Measurements from ENCODE around the gene HERC2. TPM values are rescaled to one million over a fixed set of nuclear protein-coding genes. Genes with fewer than 3 reads are reported as not detected.

HERC2 gene
- total and polyA plus RNA-seq, 2 donors (not counting 3 experiments of a cell fraction or from before 2014, with no cell fraction given), result 46.1 to 83.9 TPM

GRCh38 chr15:28091313-28091712, 230.7 kb downstream of the HERC2 start:
- dilution Hi-C loops (cut with MboI; ENCODE audit: extremely low pct_ligation_motif_present, low sequenced_read_pairs), result no loop called here
- no peaks in the 10 kb centered on the region for H4K20me1 ChIP-seq (replicated peaks; ENCODE audit: control insufficient read depth, extremely low read depth, insufficient read depth, low read length)
- CTCF ChIA-PET, result interaction anchor here (1.0 kb wide), 1 partner anchor 35 kb away, joined by 4 read pairs; no protein-coding TSS in a partner anchor

More at GRCh38 chr15:28091313-28091712, 230.7 kb downstream of the HERC2 start:
- no peaks in the 10 kb centered on the region for H3K79me2 ChIP-seq (ENCODE audit: control insufficient read depth, insufficient read depth, low read length)
- peaks cover 16 to 27% of the 10 kb centered on the region in 2 experiments for H3K27me3 ChIP-seq (ENCODE audit: control insufficient read depth in 2 of 2, insufficient read depth in 2 of 2, low read length in 2 of 2)
- H3K9ac ChIP-seq (replicated peaks; ENCODE audit: extremely low read depth, insufficient read depth, low read length), result no peak overlapping the region
- intact Hi-C loops (cut with micrococcal nuclease), result no loop called here
- no peak overlapping the region for H3K27ac ChIP-seq (ENCODE audit: insufficient read depth, low read depth, low read length)
- TF ChIP-seq GATA2 (IDR thresholded peaks at IDR 0.05; ENCODE audit: insufficient read depth, insufficient read length, low read depth, low read length) (no peak), JUN (IDR thresholded peaks at IDR 0.05; ENCODE audit: borderline replicate concordance, insufficient read depth, insufficient read length, low read depth) (no peak), CTCF (IDR thresholded peaks at IDR 0.05; ENCODE audit: extremely low read depth in 1 of 2, insufficient read depth in 1 of 2, low read depth in 1 of 2, low read length in 2 of 2) (no peak)
- no peaks in the 10 kb centered on the region for H3K9me1 ChIP-seq (replicated peaks; ENCODE audit: control insufficient read depth, extremely low read depth, insufficient read depth, low read length)
- H3K4me1 ChIP-seq (ENCODE audit: control insufficient read depth, extremely low read depth, insufficient read depth, low read length), result peaks cover 10% of the 10 kb centered on the region
- POLR2A ChIA-PET, result no interaction called here
- no peaks in the 10 kb centered on the region for H3K36me3 ChIP-seq (ENCODE audit: control insufficient read depth in 2 of 2, extremely low read depth in 1 of 2, insufficient read depth in 2 of 2, low read length in 2 of 2)
- no peak overlapping the region for H2AFZ ChIP-seq (ENCODE audit: low read depth, low read length)
- no peak overlapping the region for H3K4me2 ChIP-seq (ENCODE audit: insufficient read depth, low read length)
- no TSS peak for BruUV-seq (replicated peaks)
- H3K4me3 ChIP-seq (replicated peaks in 1 of 3; ENCODE audit: insufficient read depth in 1 of 3, low read depth in 1 of 3, low read length in 3 of 3), result no peak overlapping the region
- H3K9me3 ChIP-seq (replicated peaks; ENCODE audit: control insufficient read depth, insufficient read depth, low read length), result no peaks in the 10 kb centered on the region
- FAIRE-seq, result no peak
- no peak for DNase-seq (ENCODE audit: low read depth, low spot score)
